ENCODE measurements around the gene AMN1. TPM values are rescaled to one million over a fixed set of nuclear protein-coding genes. Genes with fewer than 3 reads are reported as not detected.

The AMN1 gene
- total RNA-seq, 4 donors from 2014 or later: 3.4 to 16.4 (median 10.5) TPM

- Histone ChIP-seq H3K4me3 (no peak overlapping the region), H3K27me3 (no peaks in the 10 kb centered on the region), H3K36me3 (no peaks in the 10 kb centered on the region), H3K9me3 (no peaks in the 10 kb centered on the region), H3K27ac (no peak overlapping the region), H3K4me1 (peaks cover 4% of the 10 kb centered on the region)
- TF ChIP-seq EP300 (IDR thresholded peaks at IDR 0.05) (no peak), POLR2A (IDR thresholded peaks at IDR 0.05) (no peak), POLR2AphosphoS5 (IDR thresholded peaks at IDR 0.05) (no peak), CTCF (IDR thresholded peaks at IDR 0.05) (no peak)
- WGBS: 90% methylated on average over 12 of the region's 12 CpGs
- DNase-seq (ENCODE audit: low spot score in 2 of 2): no peak
These were observed 97.0 kb downstream of the AMN1 start for GRCh38 chr12:31631809-31632208.

GRCh38 chr12:31631023-31631724 is 97.6 kb downstream of the AMN1 start:
- 74% methylated on average over 6 of the region's 6 CpGs for WGBS
- TF ChIP-seq POLR2AphosphoS5 (IDR thresholded peaks at IDR 0.05) (no peak), CTCF (IDR thresholded peaks at IDR 0.05) (no peak), POLR2A (IDR thresholded peaks at IDR 0.05) (no peak), EP300 (IDR thresholded peaks at IDR 0.05) (no peak)
- H3K27me3 ChIP-seq: no peaks in the 10 kb centered on the region
- no peaks in the 10 kb centered on the region for H3K9me3 ChIP-seq
- no peak overlapping the region for H3K4me3 ChIP-seq
- no peaks in the 10 kb centered on the region for H3K36me3 ChIP-seq
- H3K4me1 ChIP-seq: peaks cover 4% of the 10 kb centered on the region
- no peak for DNase-seq (ENCODE audit: low spot score in 2 of 2)
- no peak overlapping the region for H3K27ac ChIP-seq

- H3K9me3 ChIP-seq: no peaks in the 10 kb centered on the region
- peaks cover 4% of the 10 kb centered on the region for H3K4me1 ChIP-seq
- H3K27ac ChIP-seq: no peak overlapping the region
- H3K27me3 ChIP-seq: no peaks in the 10 kb centered on the region
- 63% methylated on average over 16 of the region's 16 CpGs for WGBS
- TF ChIP-seq POLR2A (IDR thresholded peaks at IDR 0.05) (no peak), EP300 (IDR thresholded peaks at IDR 0.05) (no peak), POLR2AphosphoS5 (IDR thresholded peaks at IDR 0.05) (no peak), CTCF (IDR thresholded peaks at IDR 0.05) (no peak)
- H3K4me3 ChIP-seq: no peak overlapping the region
- DNase-seq (ENCODE audit: low spot score in 2 of 2): no peak
- no peaks in the 10 kb centered on the region for H3K36me3 ChIP-seq
These were observed 98.8 kb downstream of the AMN1 start for GRCh38 chr12:31629756-31630732.

GRCh38 chr12:31627456-31628054 is 101.3 kb downstream of the AMN1 start:
- 72% methylated on average over 5 of the region's 5 CpGs for WGBS
- TF ChIP-seq EP300 (IDR thresholded peaks at IDR 0.05) (no peak), POLR2AphosphoS5 (IDR thresholded peaks at IDR 0.05) (no peak), POLR2A (IDR thresholded peaks at IDR 0.05) (no peak), CTCF (IDR thresholded peaks at IDR 0.05) (no peak)

More at GRCh38 chr12:31627456-31628054, 101.3 kb downstream of the AMN1 start:
- peaks cover 4% of the 10 kb centered on the region for H3K4me1 ChIP-seq
- H3K9me3 ChIP-seq: no peaks in the 10 kb centered on the region
- no peak overlapping the region for H3K27ac ChIP-seq
- no peaks in the 10 kb centered on the region for H3K36me3 ChIP-seq
- H3K27me3 ChIP-seq: no peaks in the 10 kb centered on the region
- no peak for DNase-seq (ENCODE audit: low spot score in 2 of 2)
- no peak overlapping the region for H3K4me3 ChIP-seq

Data from suprapubic skin (tissue), 4 donors.